ENCODE data around the gene SLC6A17.

GRCh38 chr1:110120960-110121561, 29.2 kb upstream of the SLC6A17 start:
- TF ChIP-seq, protein P1, sequence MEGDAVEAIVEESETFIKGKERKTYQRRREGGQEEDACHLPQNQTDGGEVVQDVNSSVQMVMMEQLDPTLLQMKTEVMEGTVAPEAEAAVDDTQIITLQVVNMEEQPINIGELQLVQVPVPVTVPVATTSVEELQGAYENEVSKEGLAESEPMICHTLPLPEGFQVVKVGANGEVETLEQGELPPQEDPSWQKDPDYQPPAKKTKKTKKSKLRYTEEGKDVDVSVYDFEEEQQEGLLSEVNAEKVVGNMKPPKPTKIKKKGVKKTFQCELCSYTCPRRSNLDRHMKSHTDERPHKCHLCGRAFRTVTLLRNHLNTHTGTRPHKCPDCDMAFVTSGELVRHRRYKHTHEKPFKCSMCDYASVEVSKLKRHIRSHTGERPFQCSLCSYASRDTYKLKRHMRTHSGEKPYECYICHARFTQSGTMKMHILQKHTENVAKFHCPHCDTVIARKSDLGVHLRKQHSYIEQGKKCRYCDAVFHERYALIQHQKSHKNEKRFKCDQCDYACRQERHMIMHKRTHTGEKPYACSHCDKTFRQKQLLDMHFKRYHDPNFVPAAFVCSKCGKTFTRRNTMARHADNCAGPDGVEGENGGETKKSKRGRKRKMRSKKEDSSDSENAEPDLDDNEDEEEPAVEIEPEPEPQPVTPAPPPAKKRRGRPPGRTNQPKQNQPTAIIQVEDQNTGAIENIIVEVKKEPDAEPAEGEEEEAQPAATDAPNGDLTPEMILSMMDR (IDR thresholded peaks at IDR 0.05), result no peak
- no peak for TF ChIP-seq ZFX (IDR thresholded peaks at IDR 0.05; ENCODE audit: borderline replicate concordance)

All from 22Rv1 (cell line).